HG03139 (cell line): ENCODE data around the gene FSD1L.
A peak's percentile ranks its signal among the peaks of the same experiment; 100 is the strongest.
"Not testable (repeated sequence)": the region's sequence is repeated elsewhere in the genome, so short reads cannot be mapped to it uniquely, and the experiment has no call there.

Experiments
- ATAC-seq: cut with Tn5 transposase; IDR thresholded peaks from one replicate; pipeline ENCODE4 v1.9.1; 2021; ENCODE audit not compliant: unreplicated experiment

The FSD1L gene

DNA sequence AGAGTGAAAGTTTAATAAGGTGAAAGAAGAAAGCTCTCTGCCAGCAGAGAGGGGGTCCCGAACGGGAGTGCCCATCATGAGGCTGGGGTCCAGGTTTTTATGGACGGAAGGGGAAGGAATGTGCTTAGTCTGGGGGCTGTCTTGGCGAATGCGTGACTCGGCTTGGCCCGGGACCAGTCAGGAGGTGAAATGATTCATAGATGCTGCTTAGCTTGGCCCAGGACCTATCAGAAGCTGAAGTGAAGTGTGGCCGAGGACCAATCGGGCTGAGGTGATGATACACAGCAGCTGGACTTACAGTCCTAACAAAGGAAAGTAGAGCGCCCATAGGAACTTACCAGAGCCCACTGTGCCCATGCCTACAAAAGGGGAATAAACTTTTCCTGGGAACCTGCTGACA is 106.2 kb downstream of the FSD1L start:
- no peak for ATAC-seq

- ATAC-seq, result peak; percentile 96
These were observed 110.2 kb downstream of the FSD1L start, which contains the start of gene FKTN for GRCh38 chr9:105557804-105558610. FKTN (plus strand) TSS chr9:105558131; CDS start chr9:105575033, 16,902 bp downstream.

DNA sequence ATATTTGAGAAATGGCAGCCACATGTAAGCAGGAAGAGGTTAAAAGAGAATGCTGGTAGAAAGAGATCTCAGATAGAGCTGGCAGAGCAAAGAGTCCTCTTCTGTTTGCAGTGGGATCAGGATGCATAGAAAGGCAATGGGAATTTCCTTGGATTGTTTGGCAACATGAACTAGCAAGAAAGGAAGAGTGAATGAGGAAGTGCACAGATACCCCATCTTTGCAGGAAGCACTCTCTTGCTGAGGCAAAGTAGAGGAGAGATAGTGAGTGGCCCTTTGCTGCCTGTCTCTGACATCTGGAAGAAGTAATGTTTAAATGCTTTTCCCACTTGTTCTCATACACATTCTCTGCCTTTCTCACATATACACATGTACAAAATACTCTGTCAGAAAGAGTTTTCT is 124.6 kb downstream of the FSD1L start:
- no peak for ATAC-seq

- not testable (repeated sequence) for ATAC-seq
These were observed 132.1 kb downstream of the FSD1L start for GRCh38 chr9:105579952-105580351.

- ATAC-seq, result not testable (repeated sequence)
These were observed 133.7 kb downstream of the FSD1L start for GRCh38 chr9:105581550-105581949.

- ATAC-seq, result no peak
These were observed 145.3 kb downstream of the FSD1L start for GRCh38 chr9:105593145-105593544.
